Erythroblast (primary cell): ENCODE results near the gene EIF4B.

Experiments
- DNase-seq, 2 experiments: peaks; one replicate each; lab custom pipeline; 2025; lab: John Stamatoyannopoulos, UW
- GATA1 ChIP-seq: IDR thresholded peaks from 2 replicates; pipeline ENCODE4 v1.6.1; 2011; ENCODE audit warnings: low read depth, mild to moderate bottlenecking, control low read depth, low read length, moderate library complexity
- POLR2A ChIP-seq: IDR thresholded peaks from 2 replicates; pipeline ENCODE4 v1.6.1; 2011; ENCODE audit warnings: mild to moderate bottlenecking, low read length

Gene EIF4B

DNA sequence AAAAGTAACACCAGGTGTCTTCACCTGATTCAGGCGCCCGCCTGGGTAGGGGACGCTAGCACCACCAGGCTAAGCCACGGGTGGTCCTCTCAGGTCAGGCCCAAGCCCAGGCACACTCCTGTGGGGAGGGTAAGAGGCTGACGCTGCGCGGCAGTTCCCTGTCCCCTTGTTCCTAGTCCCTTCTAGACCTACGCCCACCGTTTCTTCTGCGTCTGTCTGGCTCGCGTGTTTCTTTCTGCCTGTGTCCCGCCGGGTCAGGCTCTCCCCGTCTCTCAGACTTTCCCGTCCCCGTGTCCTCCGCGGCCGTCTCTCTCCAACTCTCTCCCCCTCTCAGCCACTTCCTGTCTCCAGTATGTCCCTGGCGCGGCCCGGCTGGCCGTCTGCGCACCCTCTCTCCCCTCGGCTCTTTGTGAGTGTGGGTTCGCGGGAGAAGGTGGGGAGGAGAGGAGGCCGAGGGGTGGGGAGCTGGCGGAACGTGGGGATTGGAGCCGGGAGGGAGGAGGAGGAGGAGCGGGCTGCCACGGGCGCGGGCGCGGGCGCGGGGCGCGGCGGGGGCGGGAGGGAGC, 40.5 kb downstream of the EIF4B start:
- TF ChIP-seq POLR2A (peak; percentile 26), GATA1 (no peak)
- peak; percentile 59 to 63 for DNase-seq

DNA sequence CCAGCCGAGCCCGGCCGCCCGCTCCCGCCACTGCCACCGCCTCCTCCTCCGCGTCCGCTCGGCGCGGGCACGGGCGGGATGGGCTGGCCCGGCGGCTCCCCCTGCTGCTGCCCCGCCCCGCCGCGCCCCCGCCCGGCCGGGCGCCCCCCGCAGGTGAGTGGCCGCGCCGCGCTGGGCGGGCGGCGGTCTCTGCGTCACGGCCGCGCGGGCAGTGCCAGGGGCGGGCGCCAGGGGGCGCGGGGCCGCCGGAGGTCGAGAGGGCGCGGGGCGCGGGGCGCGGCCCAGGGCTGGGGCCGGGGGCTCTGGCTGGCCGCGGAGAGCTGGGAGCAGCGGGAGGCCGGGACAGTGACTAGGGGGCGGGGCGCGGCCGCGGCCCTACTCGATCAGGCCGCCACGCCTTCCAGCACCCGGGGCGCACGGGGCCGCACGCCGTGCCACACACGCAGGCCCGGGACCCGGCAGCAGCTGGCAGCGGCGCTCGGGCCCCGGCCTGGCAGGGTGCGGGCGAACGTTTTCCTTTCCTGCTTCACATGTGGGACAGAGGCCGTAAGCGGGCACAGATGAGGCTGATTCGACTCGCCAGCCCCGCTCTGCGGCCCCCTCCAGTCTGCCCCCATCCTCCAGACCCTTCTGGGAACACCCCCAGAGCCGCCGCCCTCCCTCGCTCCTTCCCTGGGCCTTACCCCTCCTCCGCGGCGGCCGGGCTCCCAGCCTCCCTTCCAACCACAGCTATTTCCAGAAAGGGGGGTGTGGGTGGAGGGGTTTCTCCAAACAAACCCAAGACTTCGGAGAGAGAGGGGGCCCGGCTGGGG, 41.2 kb downstream of the EIF4B start:
- peak; percentile 62 to 78 for DNase-seq
- TF ChIP-seq POLR2A (no peak), GATA1 (no peak)

- no peak for DNase-seq
- no peak for TF ChIP-seq POLR2A
- TF ChIP-seq GATA1 = no peak
These were observed 42.0 kb downstream of the EIF4B start for GRCh38 chr12:53048033-53048779.

DNA sequence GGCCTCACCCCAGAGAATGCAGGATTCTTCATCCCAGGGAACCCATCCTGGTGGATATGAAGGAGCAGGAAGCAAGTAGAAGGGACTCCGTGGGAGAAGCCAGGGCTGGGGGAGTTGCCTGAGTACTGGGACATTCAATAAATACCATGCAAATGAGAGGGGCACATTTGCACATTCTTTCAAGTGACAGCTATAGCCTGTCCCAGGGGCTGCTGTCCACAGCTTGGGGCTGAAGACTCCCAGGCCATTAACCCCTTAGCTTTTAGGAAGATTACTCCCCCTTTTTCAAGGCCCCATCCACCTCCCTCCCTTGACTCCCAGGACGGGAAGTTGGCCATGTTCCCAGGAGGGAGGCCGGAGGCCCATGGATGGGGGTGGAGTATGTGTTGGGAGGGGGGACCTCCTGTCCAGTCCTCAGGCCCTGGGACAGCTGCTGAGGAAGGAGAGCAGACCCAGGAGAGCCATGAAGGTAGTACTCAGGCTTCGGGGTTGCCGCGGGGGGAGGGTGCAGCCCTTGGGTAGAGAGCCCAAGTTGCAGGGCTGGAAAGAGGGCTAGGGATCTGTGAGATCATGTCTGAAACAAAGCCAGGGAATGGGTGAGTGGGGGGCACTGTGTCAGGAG, 42.6 kb downstream of the EIF4B start:
- no peak for DNase-seq
- TF ChIP-seq GATA1 (no peak), POLR2A (no peak)

- TF ChIP-seq GATA1 = no peak
- TF ChIP-seq POLR2A = no peak
- DNase-seq = no peak
These were observed 43.5 kb downstream of the EIF4B start, which contains the start of gene TNS2 for GRCh38 chr12:53049571-53050318. Gene TNS2 (plus strand): TSS chr12:53050065. CDS start chr12:53050186, 121 bp downstream.

DNA sequence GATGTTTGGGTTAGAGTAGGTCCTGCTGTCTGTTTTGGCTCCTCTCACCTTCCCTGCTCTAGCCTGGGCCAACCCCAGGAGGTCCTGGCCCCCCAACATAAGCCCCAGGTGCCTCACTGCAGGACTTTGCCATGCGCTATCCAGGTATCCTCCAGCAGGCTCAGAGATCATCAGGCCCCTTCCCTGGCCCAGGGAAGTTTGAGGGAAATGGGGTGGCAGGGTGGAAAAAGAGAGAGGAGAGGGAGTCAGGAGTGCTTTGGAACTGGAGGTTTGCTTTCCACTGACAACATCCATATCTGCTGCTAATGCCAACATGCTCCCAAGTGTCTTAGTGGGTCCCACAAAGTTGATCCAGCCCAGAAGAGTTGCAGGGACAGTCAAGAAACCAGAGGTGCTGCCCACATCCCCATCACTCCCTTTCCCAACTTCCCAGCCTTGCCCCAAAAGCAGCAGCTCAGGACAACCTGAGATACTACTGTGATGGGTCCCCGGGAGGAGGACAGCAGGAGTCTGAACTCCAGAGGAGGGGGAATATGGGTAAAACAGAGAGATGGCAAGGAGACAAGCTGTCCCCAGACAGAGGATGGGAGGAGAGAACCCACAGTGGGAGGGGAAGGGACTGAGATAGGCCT, 44.3 kb downstream of the EIF4B start:
- no peak for DNase-seq
- TF ChIP-seq GATA1 = no peak
- TF ChIP-seq POLR2A = no peak

DNA sequence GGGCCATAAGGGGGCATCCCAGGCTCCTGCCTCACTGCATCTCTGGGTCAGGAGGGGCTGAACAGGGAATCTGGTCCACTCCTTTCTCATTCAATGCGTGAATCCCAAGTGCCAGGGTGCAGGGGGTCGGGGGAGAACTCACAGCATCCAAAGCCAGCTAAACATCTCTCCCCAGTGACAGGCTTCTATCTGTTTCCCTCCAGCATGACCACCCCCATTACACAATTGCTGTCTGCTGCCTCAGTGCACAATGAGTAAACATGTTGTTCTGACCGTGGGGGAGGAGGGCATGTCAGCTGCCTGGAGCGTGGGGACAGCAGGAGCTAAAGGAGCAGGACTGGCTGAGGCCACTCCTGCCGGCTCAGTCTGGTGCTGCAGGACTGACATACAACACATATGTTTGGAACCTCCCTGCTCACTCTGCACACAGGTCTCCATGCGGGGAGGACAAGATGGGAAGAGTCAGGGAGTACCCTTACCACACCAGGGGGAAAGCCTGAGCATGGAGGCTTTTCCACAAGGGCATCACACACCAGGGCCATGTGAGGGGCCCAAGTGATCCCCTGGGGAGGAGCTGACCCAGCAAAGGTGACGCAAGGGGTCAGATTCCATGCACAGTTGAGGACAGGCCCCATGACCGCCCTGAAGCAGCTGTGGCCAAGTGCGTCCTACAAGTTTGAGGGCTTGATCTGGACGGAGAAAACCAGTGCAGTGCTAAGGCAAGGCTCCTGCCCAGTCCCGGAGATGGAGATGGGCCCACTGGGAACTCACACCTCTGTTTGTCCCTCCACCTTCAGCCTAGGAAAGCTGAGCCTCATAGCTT, 45.0 kb downstream of the EIF4B start:
- no peak for DNase-seq
- no peak for TF ChIP-seq POLR2A
- TF ChIP-seq GATA1 = no peak

- TF ChIP-seq POLR2A = no peak
- DNase-seq = no peak
These were observed 45.7 kb downstream of the EIF4B start for GRCh38 chr12:53051881-53052412.

GRCh38 chr12:53052419-53053217, 46.4 kb downstream of the EIF4B start:
- peak; percentile 14 to 32 for DNase-seq
- TF ChIP-seq POLR2A (no peak), GATA1 (no peak)

DNA sequence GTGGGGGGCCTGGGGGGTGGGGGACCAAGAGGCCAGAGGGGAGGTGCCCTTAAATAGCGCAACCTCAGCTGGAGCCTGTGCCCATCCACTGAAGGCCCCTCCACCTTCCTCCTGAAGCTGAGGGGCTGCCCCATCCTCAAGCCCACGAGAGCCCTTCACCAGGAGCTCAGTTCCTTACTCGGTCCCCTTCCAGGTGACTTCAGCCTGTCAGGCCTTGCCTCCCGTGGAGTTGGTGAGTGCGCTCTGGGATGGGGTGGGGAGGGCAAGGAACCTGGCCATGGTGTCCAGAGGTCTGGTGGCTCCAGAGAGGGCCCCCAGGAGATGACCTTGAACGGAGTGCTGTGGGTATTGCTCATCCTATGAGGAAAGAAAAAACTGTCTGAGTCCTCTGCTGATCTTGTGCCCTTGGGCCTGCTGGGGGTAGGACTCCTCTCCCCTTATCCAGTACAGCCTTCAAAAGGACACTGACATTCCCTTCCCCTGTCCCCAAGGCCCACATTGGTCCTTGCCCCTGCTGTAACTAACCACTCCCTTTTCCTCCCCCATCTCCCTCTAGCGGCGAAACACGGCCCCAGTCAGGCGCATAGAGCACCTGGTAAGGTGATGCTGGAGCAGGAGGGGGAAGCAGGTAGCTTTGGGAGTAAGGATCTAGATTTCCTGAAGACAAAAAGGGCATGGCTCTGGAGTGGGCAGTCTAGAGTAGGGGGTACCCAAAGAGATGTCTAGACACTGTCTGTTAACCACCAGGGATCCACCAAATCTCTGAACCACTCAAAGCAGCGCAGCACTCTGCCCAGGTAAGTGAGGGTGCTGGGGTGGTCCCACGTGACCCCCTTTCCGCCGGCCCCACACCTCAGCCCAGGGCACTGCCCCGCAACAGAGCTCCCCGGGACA, 47.2 kb downstream of the EIF4B start:
- peak; percentile 48 to 69 for DNase-seq
- TF ChIP-seq GATA1 (no peak), POLR2A (no peak)
